IMR-90 (cell line): ENCODE data around the gene NEURL1B. TPM values are rescaled to one million over a fixed set of nuclear protein-coding genes. Genes with fewer than 3 reads are reported as not detected.

Source experiments
- ATAC-seq: fragments of 200-7000 bp; cut with Tn5 transposase; 2 replicates; pipeline ENCODE4 v1.9.1; 2020; ENCODE audit warnings: low read depth, mild to moderate bottlenecking, moderate library complexity
- BruUV-seq: library from RNA; stranded (reverse); fragments of 400-500 nt; replicated peaks from 2 replicates; lab custom pipeline; 2021; lab: Mats Ljungman, UMichigan
- CTCF ChIA-PET: fragments of 300-600 bp; formaldehyde crosslinking; extraction: SDS; loops from one replicate; lab custom pipeline; 2021; ENCODE audit warnings: antibody characterized with exemption; lab: Yijun Ruan, JAX
- POLR2A ChIA-PET: fragments of 300-600 bp; sonication (Branson Sonifier 250); formaldehyde crosslinking; loops from one replicate; lab custom pipeline; 2022; ENCODE audit warnings: antibody characterized with exemption; ENCODE audit not compliant: unreplicated experiment; lab: Charles Lee
- DNase-seq: peaks from one replicate; pipeline ENCODE4 v3.0.0; 2013
- H2AFZ ChIP-seq: replicated peaks from 2 replicates; pipeline ENCODE3; 2013; ENCODE audit warnings: low read length, mild to moderate bottlenecking; ENCODE audit not compliant: poor library complexity
- H2AK5ac ChIP-seq: 2 replicates; pipeline ENCODE4 v1.6.1; 2013; ENCODE audit warnings: low read depth, low read length, inconsistent platforms
- H2AK9ac ChIP-seq: replicated peaks from 2 replicates; pipeline ENCODE3; 2013; ENCODE audit warnings: mild to moderate bottlenecking, low read depth, low read length, moderate library complexity; ENCODE audit not compliant: poor library complexity
- H2BK120ac ChIP-seq: 2 replicates; pipeline ENCODE4 v1.6.1; 2013; ENCODE audit warnings: low read depth, low read length, inconsistent platforms
- H2BK15ac ChIP-seq: 3 replicates; pipeline ENCODE4 v1.6.1; 2013; ENCODE audit warnings: low read depth, low read length, inconsistent platforms
- H2BK20ac ChIP-seq: 2 replicates; pipeline ENCODE4 v1.6.1; 2013; ENCODE audit warnings: low read depth, mild to moderate bottlenecking, inconsistent platforms, low read length, moderate library complexity
- H2BK5ac ChIP-seq: 2 replicates; pipeline ENCODE4 v1.6.1; 2013; ENCODE audit warnings: mild to moderate bottlenecking, low read depth, low read length, inconsistent platforms; ENCODE audit not compliant: poor library complexity, severe bottlenecking
- H3K14ac ChIP-seq: replicated peaks from 2 replicates; pipeline ENCODE4 v1.6.1; 2013; ENCODE audit warnings: low read depth, low read length, inconsistent platforms
- H3K18ac ChIP-seq: 2 replicates; pipeline ENCODE4 v1.6.1; 2013; ENCODE audit warnings: low read depth, low read length, control low read depth
- H3K23ac ChIP-seq: 2 replicates; pipeline ENCODE4 v1.6.1; 2013; ENCODE audit warnings: low read depth, low read length, inconsistent platforms
- H3K27ac ChIP-seq: 2 replicates; pipeline ENCODE4 v1.5.1; 2013; ENCODE audit warnings: mild to moderate bottlenecking, control low read depth, low read length; ENCODE audit not compliant: insufficient read depth
- H3K27me3 ChIP-seq: 2 replicates; pipeline ENCODE4 v1.6.1; 2013; ENCODE audit warnings: low read length; ENCODE audit not compliant: control insufficient read depth, insufficient read depth
- H3K36me3 ChIP-seq: 2 replicates; pipeline ENCODE4 v1.6.1; 2013; ENCODE audit warnings: low read length, mixed read lengths; ENCODE audit not compliant: control insufficient read depth, insufficient read depth
- H3K4ac ChIP-seq: 2 replicates; pipeline ENCODE4 v1.6.1; 2013; ENCODE audit warnings: low read depth, low read length, inconsistent platforms
- H3K4me1 ChIP-seq: 2 replicates; pipeline ENCODE4 v1.6.1; 2013; ENCODE audit warnings: low read length, mixed read lengths; ENCODE audit not compliant: control insufficient read depth, insufficient read depth
- H3K4me2 ChIP-seq: 2 replicates; pipeline ENCODE4 v1.6.1; 2013; ENCODE audit warnings: low read depth, mild to moderate bottlenecking, control low read depth, low read length, moderate library complexity
- H3K4me3 ChIP-seq: 2 replicates; pipeline ENCODE4 v1.5.1; 2013; ENCODE audit warnings: low read depth, mild to moderate bottlenecking, control low read depth, low read length, moderate library complexity; ENCODE audit not compliant: insufficient read depth
- H3K56ac ChIP-seq: 2 replicates; pipeline ENCODE4 v1.6.1; 2013; ENCODE audit warnings: low read length, inconsistent platforms; ENCODE audit not compliant: insufficient read depth; ENCODE audit errors: extremely low read depth
- H3K79me1 ChIP-seq, 2 experiments: 2 replicates each; pipeline ENCODE4 v1.6.1; 2013; ENCODE audit warnings: low read length in 2 of 2, inconsistent platforms in 1 of 2, low read depth in 1 of 2
- H3K9ac ChIP-seq: 2 replicates; pipeline ENCODE4 v1.6.1; 2013; ENCODE audit warnings: low read depth, low read length, control low read depth
- H3K9me1 ChIP-seq: 2 replicates; pipeline ENCODE4 v1.6.1; 2013; ENCODE audit warnings: low read length, inconsistent platforms; ENCODE audit not compliant: insufficient read depth
- H3K9me3 ChIP-seq: 2 replicates; pipeline ENCODE4 v1.6.1; 2013; ENCODE audit warnings: low read length; ENCODE audit not compliant: control insufficient read depth, insufficient read depth
- H4K20me1 ChIP-seq: 2 replicates; pipeline ENCODE4 v1.6.1; 2013; ENCODE audit warnings: low read length, inconsistent platforms; ENCODE audit not compliant: insufficient read depth
- H4K5ac ChIP-seq: 2 replicates; pipeline ENCODE4 v1.6.1; 2013; ENCODE audit warnings: mild to moderate bottlenecking, low read depth, low read length, control low read depth
- H4K8ac ChIP-seq, 2 experiments: 2 replicates each; pipeline ENCODE4 v1.6.1; 2013; ENCODE audit warnings: low read depth in 2 of 2, low read length in 2 of 2, control low read depth in 1 of 2, inconsistent platforms in 1 of 2
- H4K91ac ChIP-seq: 2 replicates; pipeline ENCODE4 v1.6.1; 2013; ENCODE audit warnings: low read depth, low read length, inconsistent platforms; ENCODE audit not compliant: insufficient read depth
- CEBPB ChIP-seq: IDR thresholded peaks from 2 replicates; pipeline ENCODE4 v1.6.1; 2012; ENCODE audit warnings: low read depth, low read length, improper control_type of control experiment
- CHD1 ChIP-seq: IDR thresholded peaks from 2 replicates; pipeline ENCODE4 v1.6.1; 2012; ENCODE audit warnings: low read depth, low read length, improper control_type of control experiment
- MAFK ChIP-seq: IDR thresholded peaks from 2 replicates; pipeline ENCODE4 v1.6.1; 2012; ENCODE audit warnings: low read depth, low read length, improper control_type of control experiment
- MXI1 ChIP-seq: IDR thresholded peaks from 2 replicates; pipeline ENCODE4 v1.6.1; 2012; ENCODE audit warnings: low read depth, mild to moderate bottlenecking, low read length, moderate library complexity, borderline replicate concordance
- POLR2A ChIP-seq: IDR thresholded peaks from 2 replicates; pipeline ENCODE4 v1.6.1; 2012; ENCODE audit warnings: mild to moderate bottlenecking, low read depth, low read length
- RCOR1 ChIP-seq: IDR thresholded peaks from 2 replicates; pipeline ENCODE4 v1.6.1; 2012; ENCODE audit warnings: mild to moderate bottlenecking, low read length, improper control_type of control experiment; ENCODE audit not compliant: insufficient replicate concordance
- RFX5 ChIP-seq: IDR thresholded peaks from 2 replicates; pipeline ENCODE4 v1.8.0; 2012; ENCODE audit warnings: low read depth, mild to moderate bottlenecking, low read length, moderate library complexity
- SMC3 ChIP-seq: fragments of 150-350 bp; IDR thresholded peaks from 2 replicates; pipeline ENCODE4 v1.6.1; 2016; ENCODE audit warnings: low read depth, mild to moderate bottlenecking, antibody characterized with exemption, low read length, moderate library complexity
- WGBS, 2 experiments: methylation state at CpG; one replicate each; pipeline versions ENCODE4 v1.1.5 to v1.1.7; 2013; ENCODE audit warnings: missing lambda C conversion rate in 2 of 2; ENCODE audit not compliant: insufficient read length in 1 of 2; ENCODE audit errors: extremely low coverage in 2 of 2; 5-methylcytosine and 5-hydroxymethylcytosine counted together
- dilution Hi-C: fragments of 300-500 bp; cut with HindIII; formaldehyde crosslinking; loops from one replicate; pipeline ENCODE4 v1.14.3; 2018; ENCODE audit warnings: low sequenced_read_pairs; ENCODE audit not compliant: unreplicated experiment
- in situ Hi-C: fragments of 300-500 bp; cut with MboI; formaldehyde crosslinking; loops from 3 replicates; pipeline ENCODE4 v1.14.3; 2019; ENCODE audit warnings: low sequenced_read_pairs, inconsistent platforms, mixed read lengths
- intact Hi-C: fragments of 100-400 bp; cut with micrococcal nuclease; formaldehyde crosslinking; loops from 2 replicates; pipeline ENCODE4 v1.10.0; 2022
- polyA plus RNA-seq, 3 experiments: library from polyadenylated mRNA; depleted of rRNA; stranded (reverse); fragments of >200 nt; gene quantifications; 2 replicates each; pipeline ENCODE4 v1.2.3, GENCODE V29; 2012; ENCODE audit warnings: low replicate concordance in 1 of 3
- total RNA-seq: library from RNA; depleted of rRNA; stranded (reverse); fragments of >200 nt; gene quantifications from 2 replicates; pipeline ENCODE4 v1.2.3, GENCODE V29; 2012
- TF ChIP-seq, protein P1 (sequence below): fragments of 150-350 bp; IDR thresholded peaks from 2 replicates; pipeline ENCODE4 v1.6.1; 2016; ENCODE audit warnings: low read depth, mild to moderate bottlenecking, low read length, moderate library complexity, borderline replicate concordance
- TF ChIP-seq, protein P2 (sequence below): fragments of 150-350 bp; IDR thresholded peaks from 2 replicates; pipeline ENCODE4 v1.6.1; 2017; ENCODE audit warnings: mild to moderate bottlenecking, antibody characterized with exemption, low read length, low read depth

Gene NEURL1B
- total and polyA plus RNA-seq, 2 of the 4 experiments (the other 2 are of a cell fraction) = 1.8 to 2.8 TPM

GRCh38 chr5:172612771-172613170, 28.3 kb upstream of the NEURL1B start:
- ChIA-PET POLR2A (no interaction called here), CTCF (no interaction called here)
- no peak overlapping the region for H3K14ac ChIP-seq
- H4K8ac ChIP-seq = no peak overlapping the region
- H3K23ac ChIP-seq = no peak overlapping the region
- dilution Hi-C loops (no loop called here), intact Hi-C loops (no loop called here), in situ Hi-C loops (no loop called here)
- H3K4ac ChIP-seq = no peak overlapping the region
- H4K20me1 ChIP-seq = no peaks in the 10 kb centered on the region
- no peak overlapping the region for H2BK15ac ChIP-seq
- peaks cover 5% of the 10 kb centered on the region for H3K9me3 ChIP-seq
- no peak overlapping the region for H2AFZ ChIP-seq
- H2BK20ac ChIP-seq = no peak overlapping the region
- H3K27me3 ChIP-seq = peaks cover 32% of the 10 kb centered on the region
- H4K5ac ChIP-seq = no peak overlapping the region
- H3K4me1 ChIP-seq = no peaks in the 10 kb centered on the region
- H3K9me1 ChIP-seq = no peaks in the 10 kb centered on the region
- DNase-seq (no peak), ATAC-seq (no peak)
- H3K4me3 ChIP-seq = no peak overlapping the region
- H3K9ac ChIP-seq = no peak overlapping the region
- TF ChIP-seq MXI1 (no peak), CEBPB (no peak), RCOR1 (no peak), POLR2A (no peak), CHD1 (no peak), MAFK (no peak), SMC3 (no peak), RFX5 (no peak)
- TF ChIP-seq, protein P1, sequence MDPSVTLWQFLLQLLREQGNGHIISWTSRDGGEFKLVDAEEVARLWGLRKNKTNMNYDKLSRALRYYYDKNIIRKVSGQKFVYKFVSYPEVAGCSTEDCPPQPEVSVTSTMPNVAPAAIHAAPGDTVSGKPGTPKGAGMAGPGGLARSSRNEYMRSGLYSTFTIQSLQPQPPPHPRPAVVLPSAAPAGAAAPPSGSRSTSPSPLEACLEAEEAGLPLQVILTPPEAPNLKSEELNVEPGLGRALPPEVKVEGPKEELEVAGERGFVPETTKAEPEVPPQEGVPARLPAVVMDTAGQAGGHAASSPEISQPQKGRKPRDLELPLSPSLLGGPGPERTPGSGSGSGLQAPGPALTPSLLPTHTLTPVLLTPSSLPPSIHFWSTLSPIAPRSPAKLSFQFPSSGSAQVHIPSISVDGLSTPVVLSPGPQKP = no peak
- TF ChIP-seq, protein P2, sequence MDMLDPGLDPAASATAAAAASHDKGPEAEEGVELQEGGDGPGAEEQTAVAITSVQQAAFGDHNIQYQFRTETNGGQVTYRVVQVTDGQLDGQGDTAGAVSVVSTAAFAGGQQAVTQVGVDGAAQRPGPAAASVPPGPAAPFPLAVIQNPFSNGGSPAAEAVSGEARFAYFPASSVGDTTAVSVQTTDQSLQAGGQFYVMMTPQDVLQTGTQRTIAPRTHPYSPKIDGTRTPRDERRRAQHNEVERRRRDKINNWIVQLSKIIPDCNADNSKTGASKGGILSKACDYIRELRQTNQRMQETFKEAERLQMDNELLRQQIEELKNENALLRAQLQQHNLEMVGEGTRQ = no peak
- no peak overlapping the region for H2BK120ac ChIP-seq
- H3K27ac ChIP-seq = no peak overlapping the region
- no peak overlapping the region for H3K4me2 ChIP-seq
- no peak overlapping the region for H2AK5ac ChIP-seq
- no peaks in the 10 kb centered on the region for H3K79me1 ChIP-seq
- H3K56ac ChIP-seq = no peak overlapping the region
- H2BK5ac ChIP-seq = no peak overlapping the region
- H3K18ac ChIP-seq = no peak overlapping the region
- WGBS, 2 experiments = 94% methylated on average over 2 of the region's 4 CpGs; no CpG with 5 or more reads in 1 of the 2 experiments
- no TSS peak for BruUV-seq
- no peaks in the 10 kb centered on the region for H3K36me3 ChIP-seq
- H2AK9ac ChIP-seq = no peak overlapping the region
- H4K91ac ChIP-seq = no peak overlapping the region
